M059J (cell line): Measurements from ENCODE around the gene TMBIM1. TPM values are rescaled to one million over a fixed set of nuclear protein-coding genes. Genes with fewer than 3 reads are reported as not detected.

Experiments
- DNase-seq: peaks from one replicate; pipeline ENCODE4 v3.0.0-alpha.2; 2012; ENCODE audit warnings: low read depth
- total RNA-seq: library from RNA; depleted of rRNA; stranded (reverse); fragments of >200 nt; shearing (Covaris generic); gene quantifications from 2 replicates; pipeline ENCODE4 v1.2.3, GENCODE V29; 2014; rRNA removed

Gene TMBIM1
- total RNA-seq, result 89.2 and 132 TPM in 2 replicates

- DNase-seq, result peak; percentile 55
Measured at GRCh38 chr2:218292048-218293014, at the start of gene TMBIM1. TSS of gene TMBIM1 (minus strand) at chr2:218292503. CDS start at chr2:218282141, 10,362 bp downstream.

DNA sequence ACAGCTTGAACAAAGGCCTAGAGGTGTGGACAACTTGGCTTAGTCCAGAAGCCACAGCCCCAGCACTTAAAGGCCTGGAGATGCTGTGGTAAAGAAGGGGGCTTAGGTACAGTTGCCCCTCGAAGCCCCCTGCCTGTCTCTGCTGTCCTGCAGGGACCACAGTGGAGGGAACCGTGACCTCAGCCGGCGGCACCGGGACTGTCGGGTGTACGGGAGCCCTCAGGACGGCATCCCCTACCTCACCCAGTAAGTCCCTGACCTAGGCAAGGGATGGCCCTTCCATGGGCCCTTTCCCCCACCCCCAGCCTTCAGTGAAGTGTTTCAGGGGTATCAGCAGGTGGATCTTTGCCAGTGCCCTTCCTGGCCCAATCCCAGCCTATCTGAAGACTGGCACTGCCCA lies 49.1 kb upstream of the TMBIM1 start:
- DNase-seq, result no peak

DNA sequence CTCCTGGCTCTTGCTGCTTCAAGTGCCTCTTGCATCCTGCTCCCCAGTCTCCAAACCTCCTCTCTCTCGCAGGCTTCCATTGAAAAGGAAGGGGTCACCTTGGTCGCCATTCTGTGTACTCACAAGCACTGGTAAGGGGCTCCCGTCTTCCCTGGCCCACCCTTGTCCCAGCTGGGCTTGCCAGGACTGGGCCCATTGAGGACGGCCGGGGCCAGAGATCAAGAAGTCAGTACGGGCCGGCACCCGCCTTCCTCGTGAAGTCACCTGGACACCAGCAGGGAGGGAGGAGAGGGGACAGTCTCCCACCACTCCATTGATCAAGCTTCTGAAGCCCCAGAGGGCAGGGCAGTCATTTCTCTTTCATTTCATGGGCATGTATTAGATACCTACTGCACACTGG lies 48.4 kb upstream of the TMBIM1 start:
- no peak for DNase-seq

GRCh38 chr2:218334531-218334930 lies 42.2 kb upstream of the TMBIM1 start:
- DNase-seq, result no peak

- no peak for DNase-seq
Measured at GRCh38 chr2:218332920-218333645, 40.8 kb upstream of the TMBIM1 start.

GRCh38 chr2:218332288-218332687 lies 40.0 kb upstream of the TMBIM1 start:
- DNase-seq, result no peak

GRCh38 chr2:218331745-218332144 lies 39.4 kb upstream of the TMBIM1 start:
- DNase-seq, result no peak

- DNase-seq, result no peak
Measured at GRCh38 chr2:218329826-218330593, 37.7 kb upstream of the TMBIM1 start.

- DNase-seq, result no peak
Measured at GRCh38 chr2:218329027-218329825, 36.9 kb upstream of the TMBIM1 start.

GRCh38 chr2:218328294-218328693 lies 36.0 kb upstream of the TMBIM1 start:
- DNase-seq, result no peak

DNA sequence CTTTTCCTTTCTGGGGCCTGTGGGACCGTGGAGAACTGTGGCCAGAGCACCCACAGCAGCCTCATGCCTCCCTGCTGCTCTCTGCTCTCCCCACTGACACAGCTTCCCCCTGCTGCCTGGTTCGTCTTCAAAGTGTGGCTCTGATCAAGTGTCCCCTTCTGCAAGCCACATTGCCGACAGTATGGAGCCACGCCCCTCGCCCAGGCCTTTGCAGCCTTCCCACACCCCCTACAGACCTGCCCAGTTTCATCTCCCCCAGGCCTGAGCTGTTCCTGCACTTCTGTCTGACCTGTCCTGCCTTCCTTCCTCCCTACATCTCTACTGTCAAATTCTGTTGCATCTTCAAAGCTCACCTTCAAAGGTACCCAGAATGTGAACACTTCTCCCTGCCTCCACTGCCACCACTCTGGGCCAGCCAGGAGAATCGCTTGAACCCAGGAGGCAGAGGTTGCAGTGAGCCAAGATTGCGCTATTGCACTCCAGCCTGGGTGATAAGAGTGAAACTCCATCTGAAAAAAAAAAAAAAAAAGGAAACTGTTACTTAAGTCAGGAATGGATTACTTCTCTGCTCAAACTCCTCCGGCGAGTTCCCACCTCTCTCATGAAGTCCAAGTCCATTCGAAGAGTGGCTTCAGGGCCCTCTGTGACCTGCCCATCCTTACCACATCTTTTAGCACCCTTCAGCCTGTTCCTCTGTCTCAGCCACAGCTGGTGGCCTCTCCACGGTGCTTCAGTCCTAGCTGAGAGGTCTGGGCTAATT lies 35.3 kb upstream of the TMBIM1 start:
- no peak for DNase-seq

GRCh38 chr2:218326315-218326714 lies 34.0 kb upstream of the TMBIM1 start:
- no peak for DNase-seq

GRCh38 chr2:218325566-218326160 lies 33.4 kb upstream of the TMBIM1 start:
- DNase-seq, result no peak

GRCh38 chr2:218323526-218324472 lies 31.5 kb upstream of the TMBIM1 start:
- DNase-seq, result peak; percentile 81

DNA sequence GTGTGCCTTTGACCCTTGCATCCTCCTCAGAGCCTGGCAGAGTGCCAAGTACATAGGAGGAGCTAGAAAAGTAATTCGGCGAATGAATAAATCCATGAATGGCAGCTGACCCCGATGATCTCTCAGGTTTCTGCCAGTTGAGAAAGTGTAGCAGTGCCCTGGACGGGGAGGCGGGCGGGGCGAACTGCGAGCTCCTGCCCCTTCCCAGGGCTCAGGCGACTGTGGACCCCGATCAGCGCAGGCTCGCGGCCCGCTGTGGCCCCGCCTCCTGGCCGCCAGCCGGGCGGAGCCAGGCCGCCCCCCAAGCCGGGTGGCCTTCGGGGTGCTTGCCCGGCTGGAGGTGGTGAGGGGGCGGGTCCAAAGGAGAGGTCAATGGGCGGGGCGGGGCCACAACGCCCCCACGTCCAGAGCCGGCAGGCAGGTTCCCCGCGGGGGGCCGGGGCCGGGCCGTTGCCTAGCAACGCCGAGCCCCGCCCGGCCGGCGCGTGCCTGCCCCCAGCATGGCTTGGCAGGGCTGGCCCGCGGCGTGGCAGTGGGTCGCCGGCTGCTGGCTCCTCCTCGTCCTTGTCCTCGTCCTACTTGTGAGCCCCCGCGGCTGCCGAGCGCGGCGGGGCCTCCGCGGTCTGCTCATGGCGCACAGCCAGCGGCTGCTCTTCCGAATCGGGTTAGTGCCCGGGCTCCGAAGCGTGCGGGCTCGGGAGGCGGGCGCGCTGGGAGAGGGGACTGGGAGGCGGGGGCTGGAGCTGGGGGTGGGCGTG lies 30.6 kb upstream of the TMBIM1 start:
- peak; percentile 84 for DNase-seq

GRCh38 chr2:218320704-218321336 lies 28.5 kb upstream of the TMBIM1 start:
- DNase-seq, result no peak

- DNase-seq, result no peak
Measured at GRCh38 chr2:218319813-218320365, 27.6 kb upstream of the TMBIM1 start.
